ENCODE data around the gene BIRC5.

The BIRC5 gene

DNA sequence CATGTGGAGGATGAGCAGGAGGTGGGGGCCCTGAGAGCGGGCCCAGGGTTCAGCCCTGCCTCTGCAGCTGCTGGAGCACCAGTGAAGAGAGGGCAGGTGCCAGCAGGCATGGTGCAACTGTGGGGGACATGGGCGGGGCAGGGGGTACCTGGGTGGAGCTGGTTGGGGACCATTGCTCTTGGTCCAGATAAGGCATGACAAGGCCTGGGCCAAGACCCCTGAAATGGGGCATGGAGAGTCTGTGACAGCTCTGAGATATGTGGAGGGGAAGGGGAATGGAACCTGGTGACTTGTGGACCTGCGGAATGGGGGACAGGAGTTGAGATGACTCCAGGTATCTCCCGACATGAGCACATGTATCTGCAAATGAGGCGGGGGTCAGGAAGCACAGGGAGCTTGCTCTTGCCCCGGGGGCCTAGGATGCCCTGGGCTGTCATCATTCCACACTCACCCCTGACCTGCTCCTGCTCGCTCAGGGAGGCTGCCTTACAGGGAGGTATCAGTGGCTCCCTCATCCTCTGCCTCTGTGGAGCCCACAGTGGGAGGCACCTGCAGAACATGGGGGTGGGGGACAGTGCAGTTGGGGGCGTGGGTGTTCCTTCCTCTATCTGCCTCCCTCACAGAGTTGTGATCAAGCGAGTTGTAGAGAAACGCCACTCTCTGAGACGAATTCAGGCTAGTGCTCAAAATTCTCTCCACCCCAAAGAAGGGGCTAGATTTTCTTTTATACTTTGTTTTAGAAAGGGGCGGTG is 57.5 kb downstream of the BIRC5 start:
- DNase-seq (ENCODE audit: extremely low read depth in 1 of 2, low read depth in 1 of 2), result no peak

DNA sequence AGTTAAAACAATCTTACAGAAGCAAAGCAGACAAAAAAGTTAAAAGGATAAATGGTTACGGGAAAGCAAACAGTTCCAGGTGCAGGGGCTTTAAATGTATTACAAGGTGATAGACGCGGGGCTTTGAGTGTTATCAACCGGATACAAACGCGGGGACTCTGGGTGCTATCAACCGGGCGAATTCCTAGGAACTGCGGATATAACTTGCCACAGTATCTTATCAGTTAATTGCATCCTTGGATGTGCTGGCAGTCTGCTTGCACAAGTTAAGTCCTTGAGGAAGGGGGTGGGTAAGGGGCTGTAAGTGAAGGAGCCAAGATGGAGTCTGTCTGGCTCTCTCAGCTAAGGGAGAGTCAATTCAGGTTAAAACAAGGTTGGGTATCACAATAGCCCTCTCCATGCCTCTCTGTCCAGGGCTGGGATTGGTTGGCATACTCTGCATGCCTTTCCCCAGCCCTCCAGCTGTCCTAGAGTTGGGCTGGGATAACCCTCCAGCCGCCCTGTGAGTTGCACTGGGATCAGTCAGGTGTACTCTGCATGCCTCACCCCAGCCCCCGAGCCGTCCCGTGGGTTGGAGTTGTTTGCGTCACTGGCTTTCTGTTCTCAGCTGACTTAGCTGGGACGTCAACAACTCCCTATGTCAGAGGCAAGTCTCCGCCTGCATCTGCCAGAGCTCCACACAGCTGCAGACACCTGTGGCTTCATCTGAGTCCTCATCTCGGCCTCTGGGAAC is 58.3 kb downstream of the BIRC5 start:
- peak in 1 of 2 donors; percentile 45 for DNase-seq (ENCODE audit: extremely low read depth in 1 of 2, low read depth in 1 of 2)

DNA sequence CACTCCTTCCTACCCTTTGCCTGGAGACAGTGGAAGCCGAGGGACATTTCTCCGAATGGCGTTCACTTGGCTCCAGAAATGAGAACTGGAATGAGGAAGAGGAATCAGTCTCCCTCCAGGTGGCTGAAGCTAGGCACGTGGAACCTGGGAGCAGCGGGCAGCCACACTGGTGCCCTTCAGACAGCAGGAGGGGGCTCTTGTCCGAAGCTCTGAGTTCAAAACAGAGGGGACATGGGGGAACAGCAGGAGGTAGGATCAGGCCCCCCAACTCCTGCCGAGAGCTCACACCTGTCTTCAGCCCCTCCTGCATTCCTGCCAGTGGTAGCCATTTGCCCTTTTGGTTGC is 58.8 kb downstream of the BIRC5 start:
- no peak for DNase-seq (ENCODE audit: extremely low read depth in 1 of 2, low read depth in 1 of 2)

DNA sequence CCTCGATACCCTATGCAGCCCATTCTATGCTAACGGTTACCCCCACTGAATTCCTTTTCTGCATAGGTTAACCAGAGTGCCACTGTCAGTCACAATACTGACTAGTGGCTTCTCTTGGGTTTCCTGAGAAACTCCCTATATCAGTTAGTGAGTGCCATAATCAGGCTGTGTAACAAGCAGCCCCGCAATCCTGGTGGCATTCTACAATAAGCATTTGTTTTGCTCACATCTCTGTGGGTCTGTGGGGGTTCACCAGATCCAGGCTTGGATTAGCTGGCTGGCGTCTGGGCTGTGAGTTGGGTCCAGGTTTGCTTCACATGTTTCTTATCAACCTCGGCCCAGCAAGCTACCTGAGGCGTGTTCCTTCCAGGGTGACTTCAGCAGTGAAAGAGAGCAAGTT is 59.8 kb downstream of the BIRC5 start:
- DNase-seq (ENCODE audit: extremely low read depth in 1 of 2, low read depth in 1 of 2), result no peak

Measured in stimulated activated CD8-positive, alpha-beta memory T cell treated with anti-CD3 and anti-CD28 coated beads, Interleukin-7, amount 100 ng/mL, for 48 hours (primary cell).